H9 (cell line): ENCODE results near the gene IGF1R. TPM values are rescaled to one million over a fixed set of nuclear protein-coding genes. Genes with fewer than 3 reads are reported as not detected.

Source experiments
- DNase-seq: peaks from one replicate; pipeline ENCODE4 v3.0.0-alpha.2; 2017
- H2AFZ ChIP-seq: one replicate; pipeline ENCODE4 v1.6.1; 2013; ENCODE audit warnings: mild to moderate bottlenecking, low read length, control low read depth, moderate library complexity
- H2AK5ac ChIP-seq: 2 replicates; pipeline ENCODE4 v1.6.1; 2013; ENCODE audit warnings: low read length, control low read depth, mixed read lengths; ENCODE audit not compliant: insufficient read length
- H2BK120ac ChIP-seq: one replicate; pipeline ENCODE4 v1.6.1; 2013; ENCODE audit warnings: low read depth, mild to moderate bottlenecking, low read length, control low read depth, inconsistent platforms; ENCODE audit not compliant: poor library complexity, severe bottlenecking
- H2BK12ac ChIP-seq: 2 replicates; pipeline ENCODE4 v1.6.1; 2013; ENCODE audit warnings: low read length, control low read depth, mixed read lengths, low read depth; ENCODE audit not compliant: insufficient read length
- H2BK15ac ChIP-seq: 2 replicates; pipeline ENCODE4 v1.6.1; 2013; ENCODE audit warnings: low read depth, low read length, control low read depth
- H2BK20ac ChIP-seq: one replicate; pipeline ENCODE4 v1.6.1; 2013; ENCODE audit warnings: low read depth, mild to moderate bottlenecking, low read length, control low read depth, inconsistent platforms; ENCODE audit not compliant: poor library complexity, severe bottlenecking
- H2BK5ac ChIP-seq: 2 replicates; pipeline ENCODE4 v1.6.1; 2013; ENCODE audit warnings: low read length, control low read depth, mixed read lengths; ENCODE audit not compliant: insufficient read length
- H3K14ac ChIP-seq: 2 replicates; pipeline ENCODE4 v1.6.1; 2013; ENCODE audit warnings: low read length, control low read depth; ENCODE audit not compliant: insufficient read depth
- H3K18ac ChIP-seq: 2 replicates; pipeline ENCODE4 v1.6.1; 2013; ENCODE audit warnings: low read depth, mild to moderate bottlenecking, mixed read lengths, low read length, control low read depth; ENCODE audit not compliant: insufficient read length
- H3K23ac ChIP-seq: 2 replicates; pipeline ENCODE4 v1.6.1; 2013; ENCODE audit warnings: low read length, control low read depth, mixed read lengths, low read depth; ENCODE audit not compliant: insufficient read length
- H3K23me2 ChIP-seq: 2 replicates; pipeline ENCODE4 v1.6.1; 2013; ENCODE audit warnings: low read depth, mild to moderate bottlenecking, mixed read lengths, low read length, control low read depth; ENCODE audit not compliant: insufficient read length, poor library complexity, severe bottlenecking
- H3K27ac ChIP-seq: 2 replicates; pipeline ENCODE4 v1.5.1; 2013; ENCODE audit warnings: low read length, control low read depth, mixed read lengths, low read depth; ENCODE audit not compliant: insufficient read length
- H3K27me3 ChIP-seq: 2 replicates; pipeline ENCODE4 v1.6.1; 2013; ENCODE audit warnings: low read length, control low read depth, inconsistent platforms; ENCODE audit not compliant: insufficient read depth
- H3K4ac ChIP-seq: 2 replicates; pipeline ENCODE4 v1.6.1; 2013; ENCODE audit warnings: low read depth, mild to moderate bottlenecking, control low read depth, inconsistent platforms, low read length, moderate library complexity
- H3K4me1 ChIP-seq: 2 replicates; pipeline ENCODE4 v1.6.1; 2013; ENCODE audit warnings: low read length, control low read depth, inconsistent platforms; ENCODE audit not compliant: insufficient read depth
- H3K4me2 ChIP-seq: 2 replicates; pipeline ENCODE4 v1.6.1; 2013; ENCODE audit warnings: low read length, control low read depth, mixed read lengths; ENCODE audit not compliant: insufficient read length, insufficient read depth
- H3K56ac ChIP-seq: 2 replicates; pipeline ENCODE4 v1.6.1; 2013; ENCODE audit warnings: low read depth, mild to moderate bottlenecking, mixed read lengths, low read length, control low read depth; ENCODE audit not compliant: insufficient read length
- H3K79me1 ChIP-seq: 2 replicates; pipeline ENCODE4 v1.6.1; 2013; ENCODE audit warnings: low read depth, mild to moderate bottlenecking, moderate library complexity, low read length, control low read depth, inconsistent platforms; ENCODE audit not compliant: insufficient read depth, poor library complexity, severe bottlenecking
- H3K79me2 ChIP-seq: 2 replicates; pipeline ENCODE4 v1.6.1; 2013; ENCODE audit warnings: low read length, control low read depth, inconsistent platforms; ENCODE audit not compliant: insufficient read depth
- H3K9ac ChIP-seq: 2 replicates; pipeline ENCODE4 v1.6.1; 2013; ENCODE audit warnings: low read length, control low read depth, mixed read lengths; ENCODE audit not compliant: insufficient read length; ENCODE audit errors: extremely low read depth
- H3K9me3 ChIP-seq: one replicate; pipeline ENCODE4 v1.6.1; 2013; ENCODE audit warnings: low read depth, low read length, inconsistent platforms; ENCODE audit not compliant: control insufficient read depth
- H3T11ph ChIP-seq: one replicate; pipeline ENCODE4 v1.6.1; 2013; ENCODE audit warnings: mild to moderate bottlenecking, low read length, control low read depth, inconsistent platforms
- H4K20me1 ChIP-seq: one replicate; pipeline ENCODE4 v1.6.1; 2013; ENCODE audit not compliant: control insufficient read depth, insufficient read length, insufficient read depth
- H4K5ac ChIP-seq: 2 replicates; pipeline ENCODE4 v1.6.1; 2013; ENCODE audit warnings: low read depth, mild to moderate bottlenecking, mixed read lengths, low read length, control low read depth; ENCODE audit not compliant: insufficient read length
- H4K8ac ChIP-seq: replicated peaks from 2 replicates; pipeline ENCODE4 v1.6.1; 2013; ENCODE audit warnings: low read length, control low read depth, mixed read lengths, low read depth; ENCODE audit not compliant: insufficient read length
- H4K91ac ChIP-seq: 2 replicates; pipeline ENCODE4 v1.6.1; 2013; ENCODE audit warnings: low read depth, mild to moderate bottlenecking, moderate library complexity, mixed read lengths, low read length, control low read depth; ENCODE audit not compliant: insufficient read length
- H3K27ac Mint-ChIP-seq, 3 experiments: 2 replicates in 2 of 3; 3 replicates in 1 of 3; pipeline ENCODE4 v1.8.0; 2020 to 2021; ENCODE audit warnings: mixed read lengths in 3 of 3, mild to moderate bottlenecking in 1 of 3, moderate library complexity in 1 of 3
- H3K27me3 Mint-ChIP-seq: 2 replicates; pipeline ENCODE4 v1.8.0; 2021; ENCODE audit warnings: low read depth, mild to moderate bottlenecking, moderate library complexity, mixed read lengths
- H3K36me3 Mint-ChIP-seq, 3 experiments: 2 replicates in 2 of 3; 3 replicates in 1 of 3; pipeline ENCODE4 v1.8.0; 2020 to 2021; ENCODE audit warnings: low read depth in 3 of 3, mixed read lengths in 3 of 3; ENCODE audit not compliant: insufficient read depth in 1 of 3
- H3K4me1 Mint-ChIP-seq, 2 experiments: 2 replicates each; pipeline ENCODE4 v1.8.0; 2020; ENCODE audit warnings: mixed read lengths in 2 of 2
- H3K4me3 Mint-ChIP-seq, 2 experiments: 2 replicates in 1 of 2; 3 replicates in 1 of 2; pipeline ENCODE4 v1.8.0; 2020 to 2021; ENCODE audit warnings: mild to moderate bottlenecking in 2 of 2, mixed read lengths in 2 of 2, moderate library complexity in 1 of 2
- H3K9me3 Mint-ChIP-seq, 2 experiments: 2 replicates in 1 of 2; 3 replicates in 1 of 2; pipeline ENCODE4 v1.8.0; 2020; ENCODE audit warnings: mild to moderate bottlenecking in 2 of 2, mixed read lengths in 2 of 2, moderate library complexity in 1 of 2
- CTCF ChIP-seq: fragments of 200-600 bp; sonication (generic); conservative IDR thresholded peaks from 3 replicates; pipeline ENCODE4 v1.8.0; 2021; ENCODE audit warnings: antibody characterized with exemption, mild to moderate bottlenecking
- WGBS: extraction: QIAGEN DNeasy Blood & Tissue Kit; methylation state at CpG from one replicate; pipeline ENCODE4 v1.1.7; 2013; ENCODE audit warnings: missing lambda C conversion rate, low lambda C conversion rate, mixed read lengths; ENCODE audit not compliant: insufficient read length; ENCODE audit errors: extremely low coverage; 5-methylcytosine and 5-hydroxymethylcytosine counted together
- total RNA-seq: library from RNA; stranded (reverse); gene quantifications from 2 replicates; pipeline ENCODE4 v1.2.1, GENCODE V29; 2021

Gene IGF1R
- total RNA-seq, 1 experiment from 2014 or later = 70.0 TPM

GRCh38 chr15:98924401-98925049 lies 276.2 kb downstream of the IGF1R start:
- Histone ChIP-seq H4K5ac (no peak overlapping the region), H2BK120ac (no peak overlapping the region), H3K9me3 (no peaks in the 10 kb centered on the region), H3K18ac (no peak overlapping the region), H3K4me1 (no peaks in the 10 kb centered on the region), H2AK5ac (no peak overlapping the region), H3K23ac (no peak overlapping the region), H3K79me1 (no peaks in the 10 kb centered on the region), H2BK15ac (no peak overlapping the region), H3K56ac (no peak overlapping the region), H2BK5ac (no peak overlapping the region), H4K8ac (no peak overlapping the region), H3K27ac (no peak overlapping the region), H4K20me1 (no peaks in the 10 kb centered on the region), H2BK12ac (no peak overlapping the region), H3K23me2 (no peaks in the 10 kb centered on the region), H3K79me2 (no peaks in the 10 kb centered on the region), H4K91ac (no peak overlapping the region), H3K14ac (no peak overlapping the region), H3K4ac (no peak overlapping the region), H3K9ac (no peak overlapping the region), H2BK20ac (no peak overlapping the region), H3K4me2 (no peak overlapping the region), H2AFZ (no peak overlapping the region), H3T11ph (no peak overlapping the region), H3K27me3 (no peaks in the 10 kb centered on the region)
- H3K4me3 Mint-ChIP-seq = no peak overlapping the region
- no peaks in the 10 kb centered on the region for H3K9me3 Mint-ChIP-seq
- H3K4me1 Mint-ChIP-seq = peaks cover 3 to 4% of the 10 kb centered on the region in 2 experiments; a peak in 2 of 4 replicates
- no peak for DNase-seq
- H3K27me3 Mint-ChIP-seq = no peaks in the 10 kb centered on the region
- peaks cover 22 to 75% (median 62%) of the 10 kb centered on the region in 3 experiments; a peak in 6 of 7 replicates for H3K36me3 Mint-ChIP-seq
- no CpG with 5 or more reads among the region's 11 CpGs for WGBS
- H3K27ac Mint-ChIP-seq = peak overlapping the region in 1 of 3 experiments; percentile 26; a peak in 2 of 7 replicates
- no peak for TF ChIP-seq CTCF
